CD14-positive monocyte (primary cell): Measurements from ENCODE around the gene PRKACB. TPM values are rescaled to one million over a fixed set of nuclear protein-coding genes. Genes with fewer than 3 reads are reported as not detected.

Experiments
- DNase-seq, 3 donors: peaks; one replicate each; pipeline ENCODE4 v3.0.0-alpha.2; 2011 to 2022
- H2AFZ ChIP-seq: 2 replicates; pipeline ENCODE4 v1.6.0; 2012; ENCODE audit warnings: mild to moderate bottlenecking, low read depth, low read length, inconsistent platforms; ENCODE audit not compliant: insufficient read depth, poor library complexity, severe bottlenecking
- H3K27ac ChIP-seq, 2 donors: 1 replicate in 1 of 2; 2 replicates in 1 of 2; pipeline ENCODE4 v1.5.1; 2012 to 2013; ENCODE audit warnings: low read length in 2 of 2, control low read depth in 1 of 2, inconsistent platforms in 1 of 2, low read depth in 1 of 2, mild to moderate bottlenecking in 1 of 2
- H3K27me3 ChIP-seq, 2 donors: one replicate each; pipeline versions ENCODE4 v1.6.0 to v1.6.1; 2011 to 2013; ENCODE audit warnings: low read length in 2 of 2; ENCODE audit not compliant: control insufficient read depth in 2 of 2, insufficient read depth in 2 of 2
- H3K36me3 ChIP-seq, 2 donors: replicated peaks in 1 of 2; 1 replicate in 1 of 2; 2 replicates in 1 of 2; pipeline versions ENCODE4 v1.5.1 to v1.6.1; 2012 to 2013; ENCODE audit warnings: low read length in 2 of 2, control low read depth in 1 of 2, inconsistent platforms in 1 of 2, mild to moderate bottlenecking in 1 of 2; ENCODE audit not compliant: insufficient read depth in 2 of 2, control insufficient read depth in 1 of 2
- H3K4me1 ChIP-seq, 2 donors: 1 replicate in 1 of 2; 2 replicates in 1 of 2; pipeline versions ENCODE4 v1.5.1 to v1.6.1; 2012 to 2013; ENCODE audit warnings: low read length in 2 of 2, control low read depth in 1 of 2, inconsistent platforms in 1 of 2, mild to moderate bottlenecking in 1 of 2, moderate library complexity in 1 of 2; ENCODE audit not compliant: insufficient read depth in 2 of 2, control insufficient read depth in 1 of 2
- H3K4me2 ChIP-seq: replicated peaks from 2 replicates; pipeline ENCODE3; 2012; ENCODE audit warnings: low read length, moderate library complexity, mild to moderate bottlenecking; ENCODE audit not compliant: poor library complexity, severe bottlenecking; ENCODE audit errors: extremely low read depth
- H3K4me3 ChIP-seq, 3 experiments: fragments of 200-600 bp in 1 of 3; sonication (generic) in 1 of 3; replicated peaks in 1 of 3; 1 replicate in 2 of 3; 2 replicates in 1 of 3; pipeline ENCODE4 v1.5.1; 2011 to 2013; ENCODE audit warnings: low read length in 3 of 3, mild to moderate bottlenecking in 3 of 3, control low read depth in 2 of 3, low read depth in 2 of 3, inconsistent platforms in 1 of 3, moderate library complexity in 1 of 3
- H3K79me2 ChIP-seq: 2 replicates; pipeline ENCODE4 v1.6.0; 2012; ENCODE audit warnings: mild to moderate bottlenecking, control low read depth, inconsistent platforms, low read length, moderate library complexity; ENCODE audit not compliant: insufficient read depth
- H3K9ac ChIP-seq: 2 replicates; pipeline ENCODE4 v1.6.0; 2017; ENCODE audit warnings: low read length, mild to moderate bottlenecking; ENCODE audit not compliant: insufficient read depth, poor library complexity, severe bottlenecking
- H3K9me3 ChIP-seq, 2 donors: replicated peaks in 1 of 2; 1 replicate in 1 of 2; 2 replicates in 1 of 2; pipeline versions ENCODE4 v1.5.1 to v1.6.1; 2012 to 2013; ENCODE audit warnings: low read length in 2 of 2, control low read depth in 1 of 2; ENCODE audit not compliant: control insufficient read depth in 1 of 2, insufficient read depth in 1 of 2
- H4K20me1 ChIP-seq: 2 replicates; pipeline ENCODE4 v1.6.0; 2012; ENCODE audit warnings: mild to moderate bottlenecking, low read length, control low read depth, moderate library complexity; ENCODE audit not compliant: insufficient read depth
- H3K27ac Mint-ChIP-seq, 7 donors: one replicate each; pipeline ENCODE4 v1.8.0; 2020; ENCODE audit warnings: mild to moderate bottlenecking in 7 of 7, mixed read lengths in 7 of 7, moderate library complexity in 6 of 7, inconsistent platforms in 2 of 7
- H3K27me3 Mint-ChIP-seq, 3 donors: one replicate each; pipeline ENCODE4 v1.8.0; 2021 to 2022; ENCODE audit warnings: low read depth in 3 of 3, mild to moderate bottlenecking in 3 of 3, mixed read lengths in 3 of 3, moderate library complexity in 3 of 3, inconsistent platforms in 1 of 3
- H3K36me3 Mint-ChIP-seq, 2 donors: one replicate each; pipeline ENCODE4 v1.8.0; 2020; ENCODE audit warnings: mixed read lengths in 2 of 2, inconsistent platforms in 1 of 2, mild to moderate bottlenecking in 1 of 2
- H3K4me1 Mint-ChIP-seq: one replicate; pipeline ENCODE4 v1.8.0; 2020; ENCODE audit warnings: mild to moderate bottlenecking, mixed read lengths
- H3K4me3 Mint-ChIP-seq, 2 donors: one replicate each; pipeline ENCODE4 v1.8.0; 2020; ENCODE audit warnings: mild to moderate bottlenecking in 2 of 2, mixed read lengths in 2 of 2, moderate library complexity in 1 of 2
- H3K9me3 Mint-ChIP-seq, 7 donors: one replicate each; pipeline ENCODE4 v1.8.0; 2020 to 2022; ENCODE audit warnings: mixed read lengths in 7 of 7, mild to moderate bottlenecking in 6 of 7, moderate library complexity in 6 of 7, inconsistent platforms in 2 of 7
- CTCF ChIP-seq: fragments of 200-600 bp; IDR thresholded peaks from one replicate; pipeline ENCODE4 v1.8.0; 2022; ENCODE audit warnings: antibody characterized with exemption, mild to moderate bottlenecking
- WGBS: methylation state at CpG from one replicate; pipeline ENCODE4 v1.1.5; 2013; ENCODE audit warnings: missing lambda C conversion rate; ENCODE audit not compliant: insufficient coverage; 5-methylcytosine and 5-hydroxymethylcytosine counted together
- intact Hi-C, 2 donors: fragments of 100-400 bp; cut with micrococcal nuclease; formaldehyde crosslinking; loops; one replicate each; pipeline versions ENCODE4 v1.15.0 to v1.15.1; 2023
- polyA plus RNA-seq, 3 donors: library from polyadenylated mRNA; depleted of rRNA in 1 of 3; unstranded in 2 of 3; stranded (reverse) in 1 of 3; fragments of 300-500 nt in 2 of 3; fragments of >200 nt in 1 of 3; fragmentation: Illumina TruSeq in 2 of 3; gene quantifications; 1 replicate in 2 of 3; 2 replicates in 1 of 3; pipeline ENCODE4 v1.2.3, GENCODE V29; 2012 to 2021

Gene PRKACB
- polyA plus RNA-seq, 3 donors: 2.5 to 14.5 (median 13.8) TPM

GRCh38 chr1:84264961-84265360 lies 120.9 kb downstream of the PRKACB start:
- H3K27me3 Mint-ChIP-seq: peaks cover 0 to 2% (median 0%) of the 10 kb centered on the region in 3 donors
- no peaks in the 10 kb centered on the region for H3K4me1 ChIP-seq
- H3K4me2 ChIP-seq: no peak overlapping the region
- no peaks in the 10 kb centered on the region for H3K27me3 ChIP-seq
- H4K20me1 ChIP-seq: no peaks in the 10 kb centered on the region
- H3K9me3 Mint-ChIP-seq: peaks cover 0 to 5% (median 0%) of the 10 kb centered on the region in 7 donors
- no peak overlapping the region for H3K27ac Mint-ChIP-seq
- H3K36me3 Mint-ChIP-seq: no peaks in the 10 kb centered on the region
- H3K9ac ChIP-seq: no peak overlapping the region
- TF ChIP-seq CTCF: no peak
- H3K36me3 ChIP-seq: no peaks in the 10 kb centered on the region
- H2AFZ ChIP-seq: no peak overlapping the region
- H3K9me3 ChIP-seq: no peaks in the 10 kb centered on the region
- intact Hi-C loops: no loop called here
- DNase-seq: no peak
- no peaks in the 10 kb centered on the region for H3K4me1 Mint-ChIP-seq
- H3K79me2 ChIP-seq: no peaks in the 10 kb centered on the region
- H3K4me3 ChIP-seq: no peak overlapping the region
- WGBS: no CpG with 5 or more reads among the region's 2 CpGs
- H3K27ac ChIP-seq: no peak overlapping the region
- H3K4me3 Mint-ChIP-seq: no peak overlapping the region

GRCh38 chr1:84265867-84266266 lies 121.8 kb downstream of the PRKACB start:
- intact Hi-C loops: no loop called here
- H3K4me3 Mint-ChIP-seq: no peak overlapping the region
- H3K9me3 Mint-ChIP-seq: peaks cover 0 to 5% (median 0%) of the 10 kb centered on the region in 7 donors
- H3K27ac Mint-ChIP-seq: no peak overlapping the region
- no peak overlapping the region for H3K9ac ChIP-seq
- H3K4me1 ChIP-seq: no peaks in the 10 kb centered on the region
- H3K27me3 Mint-ChIP-seq: peaks cover 0 to 2% (median 0%) of the 10 kb centered on the region in 3 donors
- no peaks in the 10 kb centered on the region for H3K27me3 ChIP-seq
- no peak overlapping the region for H3K4me2 ChIP-seq
- H3K36me3 ChIP-seq: no peaks in the 10 kb centered on the region
- 95% methylated on average over 2 of the region's 3 CpGs for WGBS
- no peak overlapping the region for H2AFZ ChIP-seq
- H3K4me1 Mint-ChIP-seq: peaks cover under 1% of the 10 kb centered on the region
- no peak overlapping the region for H3K27ac ChIP-seq
- TF ChIP-seq CTCF: no peak
- H3K9me3 ChIP-seq: no peaks in the 10 kb centered on the region
- H3K4me3 ChIP-seq: no peak overlapping the region
- no peaks in the 10 kb centered on the region for H4K20me1 ChIP-seq
- DNase-seq: no peak
- H3K79me2 ChIP-seq: no peaks in the 10 kb centered on the region
- H3K36me3 Mint-ChIP-seq: no peaks in the 10 kb centered on the region
